Right renal cortex interstitium (tissue), 3 donors: ENCODE measurements around the gene SORCS2. TPM values are rescaled to one million over a fixed set of nuclear protein-coding genes. Genes with fewer than 3 reads are reported as not detected.

Experiments used
- DNase-seq, 3 donors: peaks; one replicate each; pipeline ENCODE4 v3.0.0-alpha.2; 2013; ENCODE audit warnings: low read depth in 3 of 3, low spot score in 2 of 3
- polyA plus RNA-seq, 3 donors: library from polyadenylated mRNA; unstranded; fragments of 120-200 nt; gene quantifications; one replicate each; pipeline ENCODE4 v1.2.1, GENCODE V29; 2013; ENCODE audit not compliant: insufficient read length in 3 of 3

The SORCS2 gene
- polyA plus RNA-seq, 3 donors: 6.6 to 7.9 (median 7.0) TPM

GRCh38 chr4:7771541-7772507 lies 579.5 kb downstream of the SORCS2 start:
- DNase-seq: no peak

- DNase-seq: no peak
Observed at GRCh38 chr4:7772711-7773385, 580.5 kb downstream of the SORCS2 start.

GRCh38 chr4:7773401-7774180 lies 581.3 kb downstream of the SORCS2 start:
- DNase-seq: no peak

GRCh38 chr4:7774301-7775294 lies 582.3 kb downstream of the SORCS2 start:
- DNase-seq: no peak

- DNase-seq: no peak
Observed at GRCh38 chr4:7775396-7775795, 583.1 kb downstream of the SORCS2 start.

- DNase-seq: no peak
Observed at GRCh38 chr4:7777017-7777710, 584.8 kb downstream of the SORCS2 start.

- no peak for DNase-seq
Observed at GRCh38 chr4:7777871-7778509, 585.7 kb downstream of the SORCS2 start.

- no peak for DNase-seq
Observed at GRCh38 chr4:7778510-7779431, 586.4 kb downstream of the SORCS2 start.

- peak in 2 of 3 donors; percentile 53 to 65 for DNase-seq
Observed at GRCh38 chr4:7779432-7779768, 587.1 kb downstream of the SORCS2 start.

- DNase-seq: no peak
Observed at GRCh38 chr4:7780751-7781348, 588.5 kb downstream of the SORCS2 start.

- no peak for DNase-seq
Observed at GRCh38 chr4:7781366-7781765, 589.0 kb downstream of the SORCS2 start.

GRCh38 chr4:7781993-7782392 lies 589.7 kb downstream of the SORCS2 start:
- DNase-seq: no peak

- DNase-seq: no peak
Observed at GRCh38 chr4:7782783-7783182, 590.4 kb downstream of the SORCS2 start.

- no peak for DNase-seq
Observed at GRCh38 chr4:7783541-7783940, 591.2 kb downstream of the SORCS2 start.

GRCh38 chr4:7784131-7784870 lies 592.0 kb downstream of the SORCS2 start:
- DNase-seq: no peak

GRCh38 chr4:7785017-7785416 lies 592.7 kb downstream of the SORCS2 start:
- DNase-seq: no peak

GRCh38 chr4:7786040-7786439 lies 593.7 kb downstream of the SORCS2 start:
- no peak for DNase-seq
